GM23248 (cell line): Measurements from ENCODE around the gene OR10S1.

Experiments used
- EZH2 ChIP-seq: fragments of 200-600 bp; sonication (generic); IDR thresholded peaks from 2 replicates; pipeline ENCODE4 v1.6.1; 2018; ENCODE audit warnings: antibody characterized with exemption, mild to moderate bottlenecking; ENCODE audit not compliant: insufficient read depth, poor library complexity, severe bottlenecking
- EZH2phosphoT487 ChIP-seq: fragments of 200-600 bp; sonication (generic); IDR thresholded peaks from 2 replicates; pipeline ENCODE4 v1.6.1; 2018; ENCODE audit warnings: antibody characterized with exemption, moderate library complexity, mild to moderate bottlenecking, low read depth; ENCODE audit not compliant: insufficient read depth

GRCh38 chr11:123976770-123977560 lies 616 bp downstream of the OR10S1 start:
- TF ChIP-seq EZH2 = no peak
- no peak for TF ChIP-seq EZH2phosphoT487
